DND-41 (cell line): Measurements from ENCODE around the gene APOF.

Source experiments
- EZH2 ChIP-seq: IDR thresholded peaks from 3 replicates; pipeline ENCODE4 v1.6.1; 2012; ENCODE audit warnings: borderline replicate concordance, low read depth, mild to moderate bottlenecking, moderate library complexity, low read length, inconsistent platforms; ENCODE audit not compliant: severe bottlenecking
- TF ChIP-seq, protein P1 (sequence below): IDR thresholded peaks from 2 replicates; pipeline ENCODE4 v1.5.1; 2012; ENCODE audit warnings: borderline replicate concordance, low read length, moderate library complexity, mild to moderate bottlenecking; ENCODE audit not compliant: poor library complexity, severe bottlenecking; ENCODE audit errors: extremely low read depth

DNA sequence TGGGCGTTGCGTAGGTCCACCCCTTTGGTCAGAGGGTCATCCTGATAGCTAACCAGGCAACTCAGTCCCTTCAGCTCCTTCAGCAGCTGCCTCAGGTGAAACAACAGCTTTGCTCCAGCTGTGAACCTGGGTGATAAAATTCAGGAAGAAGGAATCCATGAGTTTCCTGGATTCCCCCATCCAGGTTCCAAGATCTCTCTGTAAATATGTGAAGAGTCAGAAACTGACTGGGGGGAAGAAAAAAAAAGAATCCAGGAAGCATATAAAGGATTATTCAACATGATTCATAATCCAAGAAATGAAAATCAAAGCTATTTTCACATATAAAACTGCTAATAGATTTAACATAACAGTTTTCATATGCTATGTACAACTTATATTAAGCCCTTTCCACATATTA, 11.3 kb downstream of the APOF start:
- TF ChIP-seq, protein P1, sequence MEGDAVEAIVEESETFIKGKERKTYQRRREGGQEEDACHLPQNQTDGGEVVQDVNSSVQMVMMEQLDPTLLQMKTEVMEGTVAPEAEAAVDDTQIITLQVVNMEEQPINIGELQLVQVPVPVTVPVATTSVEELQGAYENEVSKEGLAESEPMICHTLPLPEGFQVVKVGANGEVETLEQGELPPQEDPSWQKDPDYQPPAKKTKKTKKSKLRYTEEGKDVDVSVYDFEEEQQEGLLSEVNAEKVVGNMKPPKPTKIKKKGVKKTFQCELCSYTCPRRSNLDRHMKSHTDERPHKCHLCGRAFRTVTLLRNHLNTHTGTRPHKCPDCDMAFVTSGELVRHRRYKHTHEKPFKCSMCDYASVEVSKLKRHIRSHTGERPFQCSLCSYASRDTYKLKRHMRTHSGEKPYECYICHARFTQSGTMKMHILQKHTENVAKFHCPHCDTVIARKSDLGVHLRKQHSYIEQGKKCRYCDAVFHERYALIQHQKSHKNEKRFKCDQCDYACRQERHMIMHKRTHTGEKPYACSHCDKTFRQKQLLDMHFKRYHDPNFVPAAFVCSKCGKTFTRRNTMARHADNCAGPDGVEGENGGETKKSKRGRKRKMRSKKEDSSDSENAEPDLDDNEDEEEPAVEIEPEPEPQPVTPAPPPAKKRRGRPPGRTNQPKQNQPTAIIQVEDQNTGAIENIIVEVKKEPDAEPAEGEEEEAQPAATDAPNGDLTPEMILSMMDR, result no peak
- TF ChIP-seq EZH2, result no peak
